Measurements from ENCODE around the gene PPIF. TPM values are rescaled to one million over a fixed set of nuclear protein-coding genes. Genes with fewer than 3 reads are reported as not detected.

Gene PPIF
- total RNA-seq, result 10 to 100 TPM; 16.0 to 39.3 (median 30.7) TPM

GRCh38 chr10:79347226-79347893 is at the start of gene PPIF:
Gene PPIF (plus strand): TSS chr10:79347469. CDS start chr10:79347549, 80 bp downstream.
- no peaks in the 10 kb centered on the region for H3K27me3 ChIP-seq
- H3K4me1 ChIP-seq, result no peaks in the 10 kb centered on the region
- H3K36me3 ChIP-seq, result peaks cover 7% of the 10 kb centered on the region
- TF ChIP-seq POLR2AphosphoS5 (IDR thresholded peaks at IDR 0.05) (peak; percentile 34 to 53 (median 51)), CTCF (IDR thresholded peaks at IDR 0.05) (peak; percentile 95 to 98 (median 96)), POLR2A (IDR thresholded peaks at IDR 0.05) (peak; percentile 20)
- intact Hi-C loops (cut with DNase I; ENCODE audit: low total_unique reads), result no loop called here
- DNase-seq (ENCODE audit: low spot score in 2 of 2), result peak; percentile 89 to 93
- peak within 1 kb of the TSS; percentile 75 to 92 (median 86) for H3K4me3 ChIP-seq
- H3K9me3 ChIP-seq, result no peaks in the 10 kb centered on the region
- H3K27ac ChIP-seq, result peak within 1 kb of the TSS; percentile 85 to 88

GRCh38 chr10:79298403-79299244 is 48.6 kb upstream of the PPIF start:
- H3K4me3 ChIP-seq, result no peak overlapping the region
- no peaks in the 10 kb centered on the region for H3K27me3 ChIP-seq
- no peaks in the 10 kb centered on the region for H3K4me1 ChIP-seq
- H3K36me3 ChIP-seq, result peaks cover 5% of the 10 kb centered on the region
- H3K9me3 ChIP-seq, result no peaks in the 10 kb centered on the region
- TF ChIP-seq CTCF (IDR thresholded peaks at IDR 0.05) (no peak), POLR2AphosphoS5 (IDR thresholded peaks at IDR 0.05) (no peak), POLR2A (IDR thresholded peaks at IDR 0.05) (no peak)
- intact Hi-C loops (cut with DNase I; ENCODE audit: low total_unique reads), result no loop called here
- H3K27ac ChIP-seq, result peak overlapping the region in 1 of 2 donors; percentile 32
- DNase-seq (ENCODE audit: low spot score in 2 of 2), result no peak

GRCh38 chr10:79299397-79300241 is 47.6 kb upstream of the PPIF start:
- TF ChIP-seq POLR2A (IDR thresholded peaks at IDR 0.05) (no peak), POLR2AphosphoS5 (IDR thresholded peaks at IDR 0.05) (no peak), CTCF (IDR thresholded peaks at IDR 0.05) (no peak)
- Histone ChIP-seq H3K9me3 (no peaks in the 10 kb centered on the region), H3K4me1 (no peaks in the 10 kb centered on the region), H3K27me3 (no peaks in the 10 kb centered on the region), H3K36me3 (peaks cover 9% of the 10 kb centered on the region), H3K4me3 (no peak overlapping the region), H3K27ac (peak overlapping the region in 1 of 2 donors; percentile 32)
- intact Hi-C loops (cut with DNase I; ENCODE audit: low total_unique reads), result no loop called here
- no peak for DNase-seq (ENCODE audit: low spot score in 2 of 2)

- Histone ChIP-seq H3K4me1 (no peaks in the 10 kb centered on the region), H3K27ac (no peak overlapping the region), H3K9me3 (no peaks in the 10 kb centered on the region), H3K27me3 (no peaks in the 10 kb centered on the region), H3K4me3 (no peak overlapping the region), H3K36me3 (peaks cover 17% of the 10 kb centered on the region)
- TF ChIP-seq POLR2A (IDR thresholded peaks at IDR 0.05), result no peak
- no peak for TF ChIP-seq POLR2AphosphoS5 (IDR thresholded peaks at IDR 0.05)
- no peak for TF ChIP-seq CTCF (IDR thresholded peaks at IDR 0.05)
- intact Hi-C loops (cut with DNase I; ENCODE audit: low total_unique reads), result no loop called here
- DNase-seq (ENCODE audit: low spot score in 2 of 2), result no peak
Observed at GRCh38 chr10:79300711-79301110, 46.6 kb upstream of the PPIF start.

Data from breast epithelium (tissue), 4 donors.